UCSD-AML1 (cell line): ENCODE measurements around the gene MAST4.
"Not testable (repeated sequence)": the region's sequence is repeated elsewhere in the genome, so short reads cannot be mapped to it uniquely, and the experiment has no call there.

ENCODE experiments used
- DNase-seq: peaks from one replicate; lab custom pipeline; 2025; ENCODE audit not compliant: unreplicated experiment; lab: John Stamatoyannopoulos, UW

The MAST4 gene

DNA sequence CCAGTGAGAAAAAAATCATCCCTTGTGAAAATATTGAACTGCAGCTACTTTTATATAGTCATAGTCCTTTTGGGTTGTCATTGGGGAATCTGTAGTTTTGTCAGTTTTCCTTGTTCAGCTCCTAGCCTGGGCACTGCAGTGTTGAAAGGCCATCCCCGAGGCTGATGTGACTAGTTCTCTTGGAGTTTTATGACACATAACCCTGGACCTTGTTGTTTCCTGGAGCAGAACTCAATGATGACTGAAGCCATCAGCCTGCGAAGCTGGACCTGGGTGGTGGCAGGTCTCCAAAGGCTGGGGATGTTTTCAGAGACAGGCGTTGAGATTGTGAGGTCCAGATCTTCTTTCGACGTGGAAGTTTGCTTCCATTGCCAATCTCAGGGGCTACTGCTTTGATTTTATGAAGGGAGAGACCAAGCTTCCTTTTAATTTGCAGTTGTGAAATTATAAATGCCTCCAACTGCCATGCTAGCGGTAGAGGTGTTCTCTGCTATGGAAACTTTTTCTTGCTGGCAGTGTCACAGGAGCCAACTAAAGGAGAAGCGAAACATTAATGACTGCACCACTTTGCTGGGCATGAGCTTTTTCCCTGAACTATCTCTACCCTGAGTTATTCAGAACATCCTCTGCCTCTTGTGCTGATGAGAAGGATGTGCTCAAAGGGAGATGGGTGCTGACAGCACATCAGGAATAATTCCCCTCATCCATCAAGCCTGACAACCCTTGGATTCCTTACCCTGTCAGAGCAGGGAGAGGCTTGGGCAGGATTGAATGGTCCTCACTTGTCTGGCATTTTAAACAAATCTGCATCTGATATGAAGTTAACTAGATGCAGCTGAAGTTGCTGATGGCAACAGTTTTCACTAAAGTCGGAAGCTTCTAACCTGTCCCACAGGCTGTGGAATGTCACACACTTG is 209.6 kb downstream of the MAST4 start:
- DNase-seq, result no peak

DNA sequence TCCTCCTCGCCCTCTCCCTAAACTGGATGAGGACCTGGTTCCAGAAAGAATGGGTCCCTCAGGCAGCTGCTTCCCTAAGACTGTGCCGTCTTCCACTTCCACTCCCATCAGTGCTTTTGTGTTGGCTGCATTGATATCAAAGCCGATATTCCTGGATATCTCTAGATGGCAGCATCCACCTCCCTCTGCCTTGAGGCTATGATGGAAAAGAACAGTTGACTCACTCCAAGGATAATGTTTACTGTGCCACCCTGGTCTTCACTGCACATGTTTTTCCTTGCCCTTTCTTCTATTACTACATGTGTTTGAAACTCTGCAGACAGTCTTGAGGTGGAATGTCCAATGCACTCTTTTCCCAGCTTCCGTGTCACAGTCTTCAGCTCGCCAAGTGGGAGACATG is 211.6 kb downstream of the MAST4 start:
- no peak for DNase-seq

DNA sequence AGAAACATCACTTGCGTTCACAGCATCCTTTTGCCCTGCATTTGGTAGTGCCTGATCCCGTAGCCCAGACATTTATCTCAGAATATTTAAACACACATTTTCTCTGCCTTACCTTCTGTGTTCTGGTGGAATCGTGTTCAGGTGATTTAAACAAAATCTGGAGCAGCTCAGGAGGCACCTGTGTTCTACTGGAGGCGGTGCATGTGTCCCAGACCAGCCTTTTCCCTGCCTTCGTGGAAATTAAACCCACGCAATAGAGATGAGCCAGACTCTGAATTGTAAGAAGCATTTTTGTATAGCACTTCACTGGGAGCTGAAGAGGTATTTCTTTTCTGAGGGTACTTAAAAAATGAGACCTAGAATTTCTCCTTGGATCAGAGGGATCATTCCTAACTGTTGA is 212.5 kb downstream of the MAST4 start:
- no peak for DNase-seq

DNA sequence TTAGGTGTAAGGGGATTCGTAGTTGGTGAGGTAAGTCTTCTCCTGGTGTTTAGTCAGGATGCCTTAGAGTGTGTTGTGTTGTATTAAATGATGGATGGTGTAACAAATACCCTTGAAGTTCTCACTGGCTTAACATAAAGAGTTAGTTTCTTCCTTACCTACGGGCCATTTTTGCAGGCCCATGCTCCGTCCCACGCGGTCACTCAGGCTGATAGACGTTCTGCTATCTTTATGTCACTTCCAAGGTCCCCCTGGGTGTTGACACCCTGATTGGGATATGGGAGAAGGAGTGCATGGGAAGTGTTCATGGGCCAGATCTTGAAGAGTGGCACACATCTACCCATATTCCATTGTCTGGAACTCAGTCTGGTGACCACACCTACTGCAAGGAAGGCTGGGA is 214.0 kb downstream of the MAST4 start:
- DNase-seq, result no peak

DNA sequence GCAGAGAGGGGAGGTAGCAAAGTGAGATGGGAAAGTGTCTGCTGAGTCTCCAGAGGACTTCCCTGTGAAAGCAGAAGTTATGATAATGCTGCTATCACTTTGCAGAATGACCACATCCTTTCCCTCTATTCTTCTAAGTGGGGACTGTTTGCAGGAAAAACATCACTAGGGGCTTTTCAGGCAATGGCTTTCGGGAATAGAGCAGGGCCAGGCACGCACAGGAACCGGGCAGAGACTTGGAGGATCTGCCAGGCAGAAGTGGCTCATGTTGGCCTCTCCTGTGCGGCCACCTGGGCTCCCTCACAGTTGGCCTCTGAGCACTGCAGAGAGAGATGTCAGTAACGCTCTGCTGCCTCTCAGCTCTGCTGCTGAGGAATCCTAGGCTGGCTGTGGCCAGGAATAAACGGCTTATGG is 214.7 kb downstream of the MAST4 start:
- peak; percentile 16 for DNase-seq

DNA sequence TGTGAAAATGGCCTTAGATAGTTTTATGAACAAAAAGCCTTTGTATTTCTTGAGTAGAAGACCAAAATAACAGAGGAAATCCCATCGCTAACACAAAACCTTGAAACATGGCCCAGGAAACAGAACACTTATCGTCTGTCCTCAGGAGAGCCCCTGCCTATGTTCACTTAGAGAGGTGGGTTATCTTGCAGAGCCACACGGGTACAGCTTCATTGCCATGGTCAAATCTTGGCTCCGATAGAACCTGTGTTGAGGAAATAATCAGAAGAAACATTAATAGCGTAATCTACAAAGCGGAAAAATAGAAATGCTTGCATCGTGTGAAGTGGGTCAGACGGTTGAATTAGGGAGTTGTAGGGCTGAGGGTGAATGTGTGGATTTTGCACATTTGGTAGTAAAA is 216.1 kb downstream of the MAST4 start:
- DNase-seq, result no peak

DNA sequence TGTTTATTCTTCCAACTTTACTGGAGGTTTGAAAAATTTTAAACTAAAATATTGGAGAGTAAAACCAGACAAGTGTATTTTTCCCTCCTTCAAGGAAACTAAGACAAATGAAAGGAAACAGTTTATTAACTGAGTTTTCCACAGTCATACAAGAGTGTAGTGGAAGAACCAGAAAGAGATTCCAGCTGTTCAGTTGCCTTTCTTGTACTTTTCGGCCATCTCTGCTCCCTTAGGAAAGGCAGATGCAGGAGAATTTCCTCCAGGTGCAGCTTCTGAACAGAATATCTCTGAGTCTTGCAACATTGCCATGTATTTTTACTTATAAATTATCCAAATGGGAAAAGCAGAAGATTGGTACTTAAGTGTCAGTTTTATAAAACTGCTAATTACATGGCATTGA is 217.1 kb downstream of the MAST4 start:
- no peak for DNase-seq

DNA sequence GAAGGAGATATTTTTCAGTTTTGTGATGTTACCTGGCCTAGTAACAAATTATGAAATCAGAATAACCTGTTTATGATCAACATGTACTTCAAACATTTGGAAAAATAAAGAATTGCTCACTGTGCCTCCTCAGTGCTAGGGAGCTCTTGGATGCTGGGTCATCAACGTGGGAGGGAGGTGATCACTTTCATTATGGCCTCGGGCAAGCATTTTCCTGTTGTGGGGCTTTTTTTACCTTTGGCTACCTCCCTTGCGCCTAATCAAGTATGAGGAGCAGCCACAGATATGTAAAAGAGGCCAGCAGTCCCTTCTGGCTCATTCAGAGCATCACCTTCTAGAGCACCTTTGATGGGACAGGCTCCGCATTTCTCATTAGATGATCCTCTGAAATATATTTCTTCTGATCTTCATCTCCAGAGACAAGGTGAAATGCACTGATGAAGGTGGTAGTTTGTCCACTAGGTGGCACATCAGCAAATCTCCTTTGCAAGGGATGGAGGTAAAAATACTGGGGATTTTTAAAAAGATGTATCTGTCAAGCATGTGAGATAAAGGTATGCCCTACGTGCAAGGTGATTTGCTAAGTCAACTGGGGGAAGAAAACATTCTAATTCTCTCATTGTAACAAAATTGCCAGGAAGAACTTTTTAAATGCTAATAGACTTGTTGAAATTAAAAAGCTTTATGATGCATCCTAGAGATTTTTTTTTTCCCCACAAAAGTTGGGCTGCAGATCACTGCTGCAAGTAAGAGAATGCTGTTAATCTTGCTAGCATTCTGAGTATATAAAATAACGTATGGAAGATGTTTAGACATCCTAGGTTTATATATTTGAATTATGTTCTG is 218.2 kb downstream of the MAST4 start:
- no peak for DNase-seq

DNA sequence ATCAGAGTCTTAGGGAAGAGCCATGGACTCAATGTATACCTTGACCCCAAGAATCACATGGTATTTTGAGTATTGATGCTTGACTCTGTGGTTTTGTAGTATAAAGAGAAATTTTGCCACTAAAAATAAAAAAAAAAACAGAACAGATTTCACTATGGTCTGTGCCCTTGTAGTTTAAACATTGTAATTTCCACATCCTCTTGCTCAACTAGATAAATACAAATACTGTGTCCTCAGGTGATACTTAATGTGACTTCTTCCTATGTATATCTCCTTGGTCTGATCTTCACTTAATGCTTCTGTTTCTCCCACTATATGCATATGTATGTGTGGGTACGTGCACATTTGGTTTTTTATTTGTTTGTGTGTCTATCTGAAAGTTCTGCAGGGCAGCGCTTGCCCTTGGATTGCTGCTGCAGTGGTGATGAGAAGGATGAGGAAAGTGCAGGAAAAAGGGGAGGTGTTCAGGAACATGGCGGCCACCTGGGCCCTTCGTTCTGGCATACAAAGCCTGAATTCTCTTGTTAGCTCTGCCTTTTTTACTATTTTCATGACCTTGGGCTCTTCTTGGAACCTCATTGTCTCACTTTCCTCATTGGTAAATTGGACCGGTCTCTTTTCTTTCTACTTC is 222.2 kb downstream of the MAST4 start:
- DNase-seq, result no peak

DNA sequence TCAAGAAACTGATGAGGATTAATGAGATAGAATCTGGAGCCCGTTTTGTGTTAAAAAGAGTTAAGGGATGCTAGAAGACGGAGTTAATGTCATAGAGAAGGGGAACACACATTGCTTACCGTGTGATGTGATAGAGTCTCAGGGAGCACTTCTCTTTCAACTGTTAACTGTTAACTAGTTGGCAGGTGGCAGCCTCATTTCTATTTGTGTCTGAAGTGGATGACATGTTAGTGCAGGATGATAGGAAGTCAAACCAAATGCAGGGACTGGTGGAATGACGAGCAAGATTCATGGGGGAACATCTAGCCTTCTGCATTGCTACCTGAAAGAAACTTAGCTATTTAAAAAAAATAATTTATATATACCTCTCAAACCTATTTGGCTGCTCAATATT is 222.7 kb downstream of the MAST4 start:
- DNase-seq, result no peak

DNA sequence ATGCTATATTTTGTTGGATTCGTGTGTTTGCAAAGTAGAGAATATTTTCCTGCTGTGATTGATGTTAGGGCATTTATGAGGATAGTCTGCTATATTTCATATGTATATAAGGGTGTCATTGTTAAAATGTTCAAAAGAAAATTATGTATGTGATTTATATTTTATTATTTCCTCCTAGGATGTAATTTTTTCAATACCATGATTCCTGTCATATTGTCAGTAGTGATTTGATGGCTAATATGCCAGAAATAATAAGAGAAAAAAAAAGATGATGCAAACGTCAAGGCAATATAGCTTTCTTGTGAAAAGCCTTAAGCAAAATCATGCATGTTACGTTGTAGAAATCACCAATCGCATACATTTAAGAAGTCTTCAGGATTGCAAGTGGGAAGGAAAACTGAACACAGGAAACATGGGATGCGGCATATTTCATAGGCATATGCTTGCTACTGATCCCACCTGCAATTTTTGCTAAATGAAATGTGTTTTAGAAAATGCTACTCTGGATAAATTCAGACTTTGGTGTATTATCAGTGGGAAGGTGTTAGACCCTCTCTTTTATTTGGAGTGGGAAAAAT is 224.5 kb downstream of the MAST4 start:
- no peak for DNase-seq

DNA sequence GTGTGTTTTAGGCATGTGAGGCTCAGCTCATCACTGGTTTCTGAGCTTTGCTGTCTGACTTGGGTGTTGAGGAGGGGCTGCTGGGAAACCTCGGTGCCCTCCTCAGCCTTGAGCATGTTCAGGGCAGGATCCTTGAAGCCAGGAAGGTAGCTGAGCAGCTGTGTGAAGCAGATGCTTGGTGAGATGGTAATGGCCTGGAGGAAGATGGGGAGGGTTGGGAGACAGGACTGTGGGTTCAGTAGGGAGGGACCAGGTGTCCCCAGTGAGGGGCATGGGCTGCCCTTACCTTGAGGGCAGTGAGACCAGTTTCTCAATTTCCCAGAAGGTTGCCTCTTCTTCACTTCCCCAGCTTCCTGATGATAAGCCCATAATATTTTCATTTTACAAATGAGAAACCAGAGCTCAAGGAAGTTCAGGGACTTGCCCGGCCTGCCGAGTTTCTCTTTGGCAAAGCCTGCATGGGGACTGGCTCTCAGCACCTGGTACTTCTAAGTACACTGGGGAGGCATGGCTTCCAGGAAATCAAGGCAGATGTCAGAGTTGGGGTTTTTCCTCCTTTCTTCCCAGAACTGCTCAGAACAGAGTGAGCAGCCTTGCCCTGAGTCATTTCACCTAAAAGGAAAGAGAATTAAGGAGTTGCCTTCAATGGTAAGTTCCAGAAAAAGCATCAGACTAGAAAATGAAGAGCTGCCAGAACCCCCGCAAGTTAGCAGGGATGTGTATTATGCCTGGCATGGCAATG is 225.7 kb downstream of the MAST4 start:
- no peak for DNase-seq

DNA sequence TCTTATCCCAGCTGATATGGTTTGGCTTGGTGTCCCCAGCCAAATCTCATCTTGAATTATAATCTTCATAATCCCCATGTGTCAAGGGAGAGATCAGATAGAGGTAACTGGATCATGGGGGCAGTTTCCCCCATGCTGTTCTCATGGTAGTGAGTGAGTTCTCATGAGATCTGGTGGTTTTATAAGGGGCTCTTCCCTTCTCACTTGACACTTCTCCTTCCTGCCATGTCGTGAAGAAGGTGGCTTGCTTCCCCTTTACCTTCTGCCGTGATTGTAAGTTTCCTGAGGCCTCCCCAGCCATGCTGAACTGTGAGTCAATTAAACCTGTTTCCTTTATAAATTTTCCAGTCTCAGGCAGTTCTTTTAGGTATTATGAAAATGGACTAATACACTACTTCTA is 226.7 kb downstream of the MAST4 start:
- not testable (repeated sequence) for DNase-seq

DNA sequence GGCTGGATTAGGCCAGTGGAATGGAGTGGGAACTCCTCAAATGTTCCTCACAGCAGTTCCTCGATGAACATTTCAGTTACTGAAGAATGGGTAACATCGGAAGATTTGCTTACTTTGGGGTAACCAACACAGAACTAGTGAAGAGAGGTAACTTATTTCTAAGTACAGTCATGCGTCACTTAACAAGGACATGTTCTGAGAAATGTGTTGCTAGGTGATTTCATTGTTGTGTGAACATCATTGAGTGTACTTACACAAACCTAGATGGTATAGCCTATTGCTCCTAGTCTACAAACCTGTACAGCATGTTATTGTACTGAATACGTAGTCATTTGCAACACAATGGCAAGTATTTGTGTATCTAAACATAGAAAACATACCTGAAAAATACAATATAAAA is 228.3 kb downstream of the MAST4 start:
- DNase-seq, result no peak

DNA sequence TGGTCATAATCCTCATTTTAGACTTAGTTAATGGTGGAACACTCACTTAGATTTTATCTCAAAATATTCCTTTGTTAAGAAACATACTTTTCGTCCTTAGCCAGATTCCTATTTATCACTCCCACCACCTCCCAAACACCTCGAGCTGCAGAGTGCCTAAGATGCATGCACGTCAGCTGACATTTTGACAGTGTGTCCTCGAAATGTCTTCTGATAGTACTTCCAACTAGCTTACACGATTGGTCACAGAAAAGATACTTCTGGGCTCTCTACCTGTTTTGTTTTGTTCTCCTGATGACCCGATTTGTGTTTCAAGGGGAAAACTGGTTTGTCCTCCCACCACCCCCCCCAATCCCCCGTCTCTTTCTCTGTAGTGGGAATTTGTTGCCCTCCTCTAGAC is 230.1 kb downstream of the MAST4 start:
- no peak for DNase-seq

DNA sequence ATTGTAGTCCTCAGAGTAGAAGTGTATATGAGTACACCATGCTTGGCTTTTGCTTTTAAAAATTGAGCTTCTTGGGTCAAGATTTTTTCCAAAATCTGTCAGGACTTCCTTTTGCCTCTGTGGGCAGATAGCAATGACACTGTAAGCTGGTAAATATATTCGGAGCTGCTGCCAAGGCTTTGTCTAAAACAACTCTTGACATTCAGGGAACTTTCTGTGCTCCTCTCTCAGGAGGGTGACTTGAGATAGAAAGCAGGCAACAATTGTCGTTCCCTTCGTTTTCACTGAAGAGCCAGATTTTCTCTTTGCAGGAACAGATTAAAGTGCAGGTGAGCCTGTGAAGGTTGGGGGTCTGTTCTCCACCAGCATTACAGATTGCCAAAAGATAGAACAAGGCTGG is 230.5 kb downstream of the MAST4 start:
- DNase-seq, result no peak

DNA sequence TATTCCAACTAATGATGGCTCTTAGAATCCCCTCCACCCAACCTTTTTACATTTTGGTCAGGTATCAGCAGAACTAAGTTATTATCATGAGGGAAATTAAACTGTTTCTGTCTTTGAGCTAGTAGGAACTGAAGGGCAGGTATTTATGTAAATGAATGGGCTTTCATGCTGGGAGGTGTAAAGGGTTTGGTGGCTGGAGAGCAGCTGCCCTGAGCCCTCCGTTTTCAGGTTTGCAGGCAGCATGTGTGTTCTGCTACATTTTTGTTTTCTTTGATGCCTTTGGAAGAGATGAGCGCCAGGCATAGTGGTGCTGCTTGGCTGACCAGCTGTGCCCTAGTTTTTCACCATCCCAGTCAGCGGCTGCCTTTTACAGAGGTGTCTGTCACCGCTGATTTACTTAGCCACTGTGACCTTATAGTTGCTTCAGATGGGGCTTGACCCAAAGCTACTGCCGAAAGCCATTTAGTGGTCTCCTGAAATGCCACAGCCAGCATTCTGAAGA is 231.9 kb downstream of the MAST4 start:
- no peak for DNase-seq

DNA sequence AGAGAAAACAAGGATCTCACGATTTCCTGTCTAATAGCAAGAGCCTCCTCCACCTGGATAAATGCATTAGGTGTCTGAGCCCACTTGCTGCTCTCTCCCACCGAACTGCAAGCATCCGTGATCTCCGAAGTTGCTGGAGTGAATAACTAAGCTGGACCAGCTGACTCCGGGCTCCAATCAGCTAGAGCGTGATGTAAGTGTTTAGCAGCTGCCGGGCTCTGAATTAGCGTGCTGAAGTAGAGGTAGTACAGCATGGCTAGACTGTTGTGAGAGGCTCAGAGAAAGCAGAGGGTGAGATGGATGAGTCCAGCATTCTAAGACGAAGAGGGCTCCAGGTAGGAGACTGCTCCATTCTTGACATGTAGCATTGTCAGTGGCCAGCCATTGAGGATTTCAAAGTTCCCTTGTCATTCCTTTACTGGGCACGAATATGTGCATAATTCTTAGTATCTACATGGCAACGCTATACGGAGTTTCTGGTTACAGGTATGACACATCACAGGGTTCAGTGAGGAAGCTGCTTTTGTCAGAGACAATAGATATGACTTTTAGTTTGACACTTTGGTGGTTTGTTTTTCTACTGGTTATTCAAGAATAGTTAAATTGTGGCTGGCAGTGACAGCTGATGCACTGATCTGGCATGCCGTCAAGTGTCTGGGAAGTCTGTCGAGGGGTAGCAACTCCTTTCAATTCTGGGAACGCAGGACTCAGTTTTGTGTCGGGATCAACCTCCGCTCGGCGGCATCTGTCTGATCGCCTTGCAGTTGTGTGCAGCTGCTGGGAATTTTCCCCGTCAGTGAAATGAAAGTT is 232.6 kb downstream of the MAST4 start:
- no peak for DNase-seq

DNA sequence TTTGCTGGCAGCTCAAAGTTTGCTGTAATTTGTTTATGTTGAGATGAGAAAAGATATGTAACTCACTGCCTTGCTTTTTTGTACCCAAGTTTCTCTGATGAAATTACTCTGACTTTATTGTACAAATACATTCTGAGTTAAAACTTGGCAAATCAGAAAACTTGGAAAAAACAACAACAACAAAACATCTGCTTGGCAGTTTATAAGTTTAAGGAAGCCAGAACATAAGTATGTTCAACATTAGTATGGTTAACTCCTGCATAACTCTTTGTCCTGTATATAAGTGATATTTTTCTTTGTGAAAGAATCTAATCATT is 233.1 kb downstream of the MAST4 start:
- no peak for DNase-seq

DNA sequence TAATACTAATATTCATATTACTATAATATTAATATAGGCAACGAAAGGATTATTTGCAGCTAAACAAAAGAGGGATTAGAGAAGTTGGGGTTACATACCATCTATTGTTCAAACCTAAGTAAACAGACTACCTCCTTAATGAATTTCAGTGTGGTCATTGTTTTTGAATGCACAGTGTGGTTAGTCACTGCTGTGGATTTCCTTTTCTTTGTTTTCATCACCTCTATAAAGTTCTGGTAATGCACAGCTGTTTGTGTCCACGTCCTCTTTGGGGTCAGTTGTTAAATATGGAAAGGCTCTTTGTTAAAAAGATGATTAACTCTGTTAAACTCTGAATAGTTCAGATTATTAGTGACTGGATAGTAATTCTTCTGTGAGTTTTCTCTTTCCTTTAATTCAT is 233.6 kb downstream of the MAST4 start:
- DNase-seq, result no peak
